Kidney capillary endothelial cell (primary cell): ENCODE data around the gene SS18L1.

Experiments
- DNase-seq: peaks from one replicate; pipeline ENCODE4 v3.0.0-alpha.2; 2018; ENCODE audit warnings: low spot score

Gene SS18L1

GRCh38 chr20:62156592-62157386 lies 13.2 kb downstream of the SS18L1 start:
- no peak for DNase-seq

DNA sequence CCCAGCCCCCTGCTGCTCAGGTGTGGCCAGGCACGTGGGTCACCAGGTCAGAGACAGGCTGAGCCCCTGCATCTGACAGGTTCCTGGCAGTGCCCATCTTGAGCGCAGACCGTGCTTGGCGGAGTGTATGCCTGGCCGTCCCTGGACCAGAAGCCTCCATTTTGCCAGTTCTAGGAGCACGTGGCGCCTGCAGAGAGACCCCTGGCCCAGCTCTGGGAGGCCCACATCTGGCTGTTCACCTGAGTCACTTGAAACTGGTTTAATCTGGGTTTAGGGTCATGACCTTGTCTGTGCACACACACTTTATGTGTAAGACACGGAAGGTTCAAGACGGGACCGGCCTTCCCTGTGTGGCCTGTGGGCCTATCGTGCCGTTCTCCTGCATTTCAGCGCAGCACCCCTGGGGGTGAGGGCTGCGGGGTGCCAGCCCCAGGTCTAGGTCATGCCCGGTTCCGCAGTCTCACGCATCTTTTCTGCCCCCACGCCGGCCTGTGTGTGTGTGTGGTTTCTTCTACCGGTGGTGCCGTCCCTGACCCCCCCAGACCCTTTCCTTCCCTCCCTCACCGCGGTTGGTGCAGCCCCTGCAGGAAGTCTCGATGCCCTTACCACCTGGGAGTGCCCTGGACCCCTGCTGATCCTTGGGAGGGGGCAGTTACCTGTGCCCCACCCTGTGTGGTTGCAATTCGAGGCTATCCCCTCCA lies 14.0 kb downstream of the SS18L1 start:
- no peak for DNase-seq

DNA sequence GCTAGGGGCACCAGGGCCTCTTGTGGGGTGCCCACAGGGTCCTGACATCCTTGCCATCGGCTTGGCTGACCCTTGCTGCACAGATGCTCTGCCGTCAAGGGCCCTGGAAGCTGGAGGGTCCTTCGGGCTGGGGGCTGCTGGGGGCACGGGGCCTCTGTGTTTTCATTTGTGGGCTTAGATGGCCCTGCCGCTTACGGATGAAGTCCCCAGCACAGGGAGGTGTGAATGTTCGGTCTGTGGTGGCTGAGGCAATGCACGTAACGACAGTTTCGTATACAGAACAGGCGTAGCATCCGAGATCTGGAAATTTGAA lies 14.5 kb downstream of the SS18L1 start:
- DNase-seq: no peak

DNA sequence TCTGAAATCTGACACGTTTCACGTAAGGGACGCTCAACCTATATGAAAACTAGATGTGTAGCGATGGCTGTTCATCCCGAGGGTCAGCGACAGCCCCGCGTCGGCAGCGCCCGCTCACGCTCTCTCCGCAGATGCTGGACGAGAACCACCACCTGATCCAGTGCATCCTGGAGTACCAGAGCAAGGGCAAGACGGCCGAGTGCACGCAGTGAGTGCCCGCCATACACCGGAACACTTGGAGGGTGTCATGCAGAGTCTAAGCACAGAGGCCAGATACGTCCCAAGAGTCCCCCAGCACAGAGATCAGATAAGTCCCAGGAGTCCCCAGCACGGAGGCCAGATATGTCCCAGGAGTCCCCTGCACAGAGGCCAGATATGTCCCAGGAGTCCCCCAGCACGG lies 15.0 kb downstream of the SS18L1 start:
- no peak for DNase-seq

DNA sequence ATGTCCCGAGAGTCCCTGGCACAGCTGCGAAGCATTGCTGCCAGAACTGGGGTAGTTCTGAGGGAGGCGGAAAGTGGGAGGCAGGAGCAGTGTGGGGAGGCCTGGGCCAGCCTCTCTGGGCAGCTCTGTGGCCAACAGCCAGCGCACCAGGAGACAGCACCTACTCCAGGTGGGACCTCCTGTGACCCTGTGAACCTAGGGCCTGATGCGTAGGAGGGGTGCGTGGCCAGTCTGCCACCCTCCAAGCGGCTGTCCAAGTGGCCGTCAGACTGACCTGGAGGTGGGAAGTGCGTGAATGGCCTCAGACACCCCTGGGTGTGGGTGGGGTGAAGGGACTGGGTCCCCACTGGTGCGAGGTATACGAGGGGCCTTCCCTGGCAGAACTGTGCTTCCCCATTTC lies 15.5 kb downstream of the SS18L1 start:
- DNase-seq: no peak

DNA sequence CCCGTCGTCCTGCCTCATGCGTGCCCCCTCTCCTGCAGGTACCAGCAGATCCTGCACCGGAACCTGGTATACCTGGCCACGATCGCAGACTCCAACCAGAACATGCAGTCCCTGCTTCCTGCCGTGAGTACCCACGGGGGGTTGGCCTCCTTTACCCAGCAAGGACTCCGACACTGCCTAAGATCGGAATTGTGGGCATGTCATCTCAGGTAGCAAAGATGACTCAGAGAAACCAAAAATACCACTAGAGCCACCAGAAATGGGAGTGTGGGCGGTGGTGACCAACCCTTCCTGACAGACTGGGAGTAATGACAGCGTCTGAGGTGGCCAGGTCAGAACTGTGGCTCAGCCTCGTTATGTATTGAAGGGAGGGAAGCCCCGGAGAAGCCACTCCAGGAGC lies 16.3 kb downstream of the SS18L1 start:
- DNase-seq: no peak

- no peak for DNase-seq
Measured at GRCh38 chr20:62160253-62160652, 16.7 kb downstream of the SS18L1 start.

DNA sequence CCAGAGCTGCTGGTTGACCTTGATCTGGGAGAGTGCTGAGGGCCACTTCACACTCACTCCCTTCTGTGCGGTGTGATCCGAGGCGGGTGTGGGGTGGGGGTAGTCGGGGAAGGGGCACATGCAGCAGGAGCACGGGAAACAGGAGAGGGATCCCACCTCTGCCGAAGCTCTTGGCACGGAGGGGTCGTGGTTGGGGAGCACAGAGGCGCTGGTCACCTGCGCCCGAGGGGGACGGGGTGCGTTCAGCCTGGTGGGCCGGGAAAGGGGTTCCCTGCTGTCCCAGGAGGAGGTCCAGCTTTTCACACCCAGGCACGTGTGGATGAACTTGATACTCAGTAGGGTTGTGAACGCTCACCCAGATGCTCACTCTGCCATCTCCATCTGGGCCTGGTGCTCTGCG lies 17.3 kb downstream of the SS18L1 start:
- DNase-seq: no peak

DNA sequence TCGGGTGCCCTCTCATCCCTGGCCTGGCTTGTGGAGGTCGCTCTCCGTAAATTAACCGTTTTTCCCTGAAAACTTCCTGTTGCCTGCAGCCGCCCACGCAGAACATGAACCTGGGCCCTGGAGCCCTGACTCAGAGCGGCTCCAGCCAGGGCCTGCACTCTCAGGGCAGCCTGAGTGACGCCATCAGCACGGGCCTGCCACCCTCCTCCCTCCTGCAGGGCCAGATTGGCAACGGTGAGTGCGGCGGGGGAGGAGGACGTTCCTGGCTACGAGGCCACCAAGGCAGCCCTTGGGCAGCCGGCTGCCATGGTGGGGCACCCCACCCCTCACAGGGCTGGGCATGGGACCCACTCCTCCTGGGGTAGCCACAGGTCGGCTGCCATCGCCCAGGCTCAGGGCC lies 17.8 kb downstream of the SS18L1 start:
- no peak for DNase-seq

- no peak for DNase-seq
Measured at GRCh38 chr20:62162765-62163484, 19.4 kb downstream of the SS18L1 start.

GRCh38 chr20:62163485-62163865 lies 19.9 kb downstream of the SS18L1 start:
- no peak for DNase-seq

GRCh38 chr20:62163986-62164762 lies 20.6 kb downstream of the SS18L1 start:
- no peak for DNase-seq

DNA sequence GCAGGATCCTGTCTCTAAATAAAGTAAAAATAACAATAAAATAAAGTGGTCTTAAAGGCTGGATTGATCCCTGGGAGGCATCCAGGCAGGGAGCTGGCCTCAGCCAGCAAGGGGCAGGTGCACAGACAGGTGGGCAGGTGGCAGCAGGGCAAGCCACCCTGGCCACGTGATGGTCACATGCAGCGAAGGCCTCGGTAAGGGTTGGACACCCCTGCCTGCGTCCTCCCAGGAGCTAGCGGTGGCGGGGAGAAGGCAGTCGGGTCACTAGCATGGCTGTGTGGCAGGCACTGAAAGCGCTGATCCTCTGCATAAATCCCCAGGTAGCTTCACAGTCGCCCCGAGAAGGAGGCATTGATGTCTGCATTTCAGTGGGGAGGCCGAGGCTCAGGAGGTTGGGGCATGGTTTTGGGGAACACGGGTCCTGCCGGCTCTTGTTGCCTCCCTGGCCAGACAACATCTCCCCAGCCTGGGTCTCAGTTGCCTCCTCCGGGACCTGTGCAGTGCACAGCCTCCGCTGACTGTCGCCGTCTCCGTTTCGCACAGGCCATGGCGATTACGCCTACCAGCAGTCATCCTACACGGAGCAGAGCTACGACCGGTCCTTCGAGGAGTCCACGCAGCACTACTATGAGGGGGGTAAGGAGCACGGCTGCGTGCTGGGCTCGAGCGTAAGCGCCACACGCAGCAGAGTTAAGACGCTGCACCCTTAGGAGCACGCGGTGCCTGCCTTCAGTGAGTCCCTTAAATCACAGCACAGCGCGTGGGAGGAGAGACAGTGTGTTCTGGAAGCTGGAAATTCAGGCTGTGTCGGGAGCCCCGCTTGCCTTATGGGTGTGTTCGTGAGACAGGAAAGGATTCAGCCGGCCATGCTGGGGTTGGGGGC lies 21.6 kb downstream of the SS18L1 start:
- DNase-seq: no peak

GRCh38 chr20:62165762-62166399 lies 22.3 kb downstream of the SS18L1 start:
- no peak for DNase-seq

DNA sequence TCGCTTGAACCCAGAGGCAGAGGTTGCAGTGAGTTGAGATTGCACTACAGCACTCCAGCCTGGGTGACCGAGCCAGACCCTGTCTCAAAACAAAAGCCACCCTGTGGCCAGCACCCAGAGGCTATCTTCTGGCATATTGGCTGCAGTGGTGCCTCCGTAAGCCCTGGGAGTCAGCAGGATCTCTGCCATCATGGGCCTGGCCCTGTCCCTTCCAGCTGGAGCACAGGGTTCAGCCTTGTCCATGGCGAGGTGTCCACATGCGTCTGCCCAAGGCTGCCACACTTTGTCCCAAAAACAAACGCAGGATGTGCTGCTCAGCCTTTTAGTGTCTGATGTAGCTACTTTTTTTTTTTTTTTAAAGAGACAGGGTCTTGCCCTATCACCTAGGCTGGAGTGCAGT lies 23.9 kb downstream of the SS18L1 start:
- DNase-seq: no peak

GRCh38 chr20:62168061-62168460 lies 24.5 kb downstream of the SS18L1 start:
- DNase-seq: no peak

- DNase-seq: no peak
Measured at GRCh38 chr20:62168890-62169435, 25.4 kb downstream of the SS18L1 start.

- DNase-seq: no peak
Measured at GRCh38 chr20:62170536-62170935, 27.0 kb downstream of the SS18L1 start.

GRCh38 chr20:62171245-62171644 lies 27.7 kb downstream of the SS18L1 start:
- peak; percentile 17 for DNase-seq

DNA sequence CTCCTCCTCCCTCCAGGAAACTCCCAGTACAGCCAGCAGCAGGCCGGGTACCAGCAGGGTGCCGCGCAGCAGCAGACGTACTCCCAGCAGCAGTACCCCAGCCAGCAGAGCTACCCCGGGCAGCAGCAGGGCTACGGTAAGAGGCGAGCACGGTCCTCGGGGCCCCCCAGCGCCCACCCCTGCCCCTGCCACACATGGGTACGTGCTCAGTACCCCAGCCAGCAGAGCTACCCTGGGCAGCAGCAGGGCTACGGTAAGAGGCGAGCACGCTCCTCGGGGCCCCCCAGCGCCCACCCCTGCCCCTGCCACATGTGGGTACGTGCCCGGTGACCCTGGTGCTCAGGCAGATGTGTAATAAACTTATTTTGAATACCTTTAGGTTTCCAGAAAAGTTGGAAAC lies 29.1 kb downstream of the SS18L1 start:
- DNase-seq: no peak
